GM21529 (cell line): ENCODE measurements around the gene CHKA.

Source experiments
- ATAC-seq: cut with Tn5 transposase; IDR thresholded peaks from one replicate; pipeline ENCODE4 v1.9.1; 2021; ENCODE audit not compliant: unreplicated experiment

CHKA gene

DNA sequence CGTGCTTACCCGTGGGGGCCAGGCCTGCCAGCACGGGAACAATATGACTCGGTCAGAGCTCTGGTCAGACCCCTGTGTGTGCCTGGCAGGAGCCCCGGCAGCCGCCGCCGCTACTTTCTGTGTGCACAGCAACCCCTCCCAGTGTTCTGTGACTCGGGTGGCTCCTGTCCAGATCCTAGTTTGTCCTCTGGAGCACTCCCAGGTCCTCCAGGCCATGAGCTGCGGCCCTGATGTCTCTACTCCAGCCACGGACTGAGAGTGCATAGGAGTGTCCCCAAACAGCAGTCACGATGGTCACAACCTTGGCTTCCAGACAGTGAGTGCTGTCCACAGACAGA lies 87.5 kb downstream of the CHKA start:
- ATAC-seq, result no peak

GRCh38 chr11:68032997-68033707 lies 88.0 kb downstream of the CHKA start:
- ATAC-seq, result no peak

DNA sequence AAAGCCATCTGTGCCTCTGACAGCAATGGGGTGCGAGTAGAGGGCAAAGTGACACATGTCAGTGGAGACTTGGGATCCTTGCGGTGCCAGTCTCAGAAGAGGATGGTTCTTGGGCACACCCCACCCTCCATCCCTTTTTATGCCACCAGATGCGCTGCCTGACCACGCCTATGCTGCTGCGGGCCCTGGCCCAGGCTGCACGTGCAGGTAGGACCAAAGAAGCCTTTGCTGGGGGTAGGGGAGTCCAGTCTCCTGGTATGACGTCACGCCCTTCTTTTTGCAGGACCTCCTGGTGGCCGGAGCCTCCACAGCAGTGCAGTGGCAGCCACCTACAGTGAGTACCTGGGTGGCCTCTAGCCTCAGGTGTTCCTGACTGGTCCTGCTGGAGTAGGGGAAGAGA lies 89.2 kb downstream of the CHKA start:
- ATAC-seq, result no peak

GRCh38 chr11:68031144-68031464 lies 90.1 kb downstream of the CHKA start:
- no peak for ATAC-seq

GRCh38 chr11:68030318-68031143 lies 90.7 kb downstream of the CHKA start, which contains the start of gene NDUFS8:
TSS of gene NDUFS8 (plus strand) at chr11:68030681. CDS start at chr11:68032152, 1,471 bp downstream.
- ATAC-seq, result peak; percentile 93

GRCh38 chr11:68028802-68029545 lies 92.2 kb downstream of the CHKA start:
- ATAC-seq, result no peak

DNA sequence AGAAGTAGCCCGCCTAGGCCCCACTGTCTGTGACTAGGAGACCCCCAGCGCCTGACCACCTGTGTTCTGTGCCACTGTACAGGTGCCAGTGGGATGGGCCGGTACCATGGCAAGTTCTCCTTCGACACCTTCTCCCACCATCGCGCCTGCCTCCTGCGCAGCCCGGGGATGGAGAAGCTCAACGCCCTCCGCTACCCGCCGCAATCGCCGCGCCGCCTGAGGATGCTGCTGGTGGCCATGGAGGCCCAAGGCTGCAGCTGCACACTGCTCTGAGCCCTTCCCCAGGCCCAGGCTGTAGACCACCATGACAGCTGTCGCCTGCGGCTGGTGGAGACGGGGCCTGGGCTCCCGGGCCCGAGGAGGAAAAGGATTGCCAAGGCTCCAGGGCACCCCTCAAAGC lies 93.5 kb downstream of the CHKA start:
- no peak for ATAC-seq

DNA sequence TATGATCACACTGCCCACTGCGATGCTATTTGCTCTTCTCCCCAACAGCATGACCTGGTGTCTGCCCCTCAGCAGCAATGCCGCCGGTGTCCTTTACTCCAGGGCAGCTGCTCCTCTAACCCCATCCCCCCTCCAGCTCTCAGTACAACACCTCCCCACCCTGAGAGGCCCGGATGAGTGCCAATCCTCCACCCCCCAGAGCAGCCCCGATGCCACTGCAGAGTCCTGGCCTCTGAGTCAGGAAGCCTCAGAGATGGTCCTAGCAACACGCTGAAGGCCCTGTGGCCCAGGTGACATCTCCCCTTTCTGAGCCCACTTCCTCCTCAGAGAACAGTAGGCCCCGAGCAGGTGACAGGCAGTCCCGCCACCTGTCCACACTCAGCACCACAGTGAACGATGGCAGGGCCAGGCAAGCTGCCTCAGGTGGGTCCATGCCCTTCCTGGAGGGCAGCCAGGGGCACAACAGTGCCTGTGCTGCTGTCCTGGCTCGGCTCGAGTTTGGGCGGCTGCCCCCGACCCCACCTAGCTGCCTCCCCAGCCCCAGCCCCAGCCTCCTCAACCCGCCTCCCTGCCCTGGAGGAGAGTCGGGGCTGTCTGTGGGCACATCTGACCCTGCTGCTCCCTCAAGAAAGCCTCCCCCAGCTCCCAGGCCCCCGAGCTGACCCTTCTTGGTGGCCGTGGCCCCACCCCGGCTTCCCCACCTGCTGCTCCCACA lies 94.6 kb downstream of the CHKA start:
- ATAC-seq, result no peak

DNA sequence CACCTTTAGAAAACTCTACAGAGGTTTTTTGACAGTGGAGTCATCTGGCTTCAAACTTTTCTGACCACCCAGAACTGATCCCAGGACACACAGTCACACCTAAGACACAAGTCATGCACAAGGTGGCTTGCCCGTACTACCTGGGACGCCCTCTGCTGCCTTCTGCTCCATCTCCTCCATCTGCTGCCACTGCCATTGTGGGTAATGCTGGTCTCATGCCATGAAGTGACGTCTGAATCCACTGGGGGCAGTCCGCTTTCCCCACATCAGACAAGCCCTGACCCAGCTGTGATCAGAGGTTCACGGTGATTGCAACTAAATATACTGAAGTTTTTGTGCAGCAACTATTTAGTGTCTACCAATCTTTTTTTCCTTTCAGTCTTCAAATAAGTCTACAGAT lies 96.1 kb downstream of the CHKA start:
- no peak for ATAC-seq

GRCh38 chr11:68024508-68024907 lies 96.7 kb downstream of the CHKA start:
- no peak for ATAC-seq

GRCh38 chr11:68022531-68022930 lies 98.7 kb downstream of the CHKA start:
- ATAC-seq, result no peak

DNA sequence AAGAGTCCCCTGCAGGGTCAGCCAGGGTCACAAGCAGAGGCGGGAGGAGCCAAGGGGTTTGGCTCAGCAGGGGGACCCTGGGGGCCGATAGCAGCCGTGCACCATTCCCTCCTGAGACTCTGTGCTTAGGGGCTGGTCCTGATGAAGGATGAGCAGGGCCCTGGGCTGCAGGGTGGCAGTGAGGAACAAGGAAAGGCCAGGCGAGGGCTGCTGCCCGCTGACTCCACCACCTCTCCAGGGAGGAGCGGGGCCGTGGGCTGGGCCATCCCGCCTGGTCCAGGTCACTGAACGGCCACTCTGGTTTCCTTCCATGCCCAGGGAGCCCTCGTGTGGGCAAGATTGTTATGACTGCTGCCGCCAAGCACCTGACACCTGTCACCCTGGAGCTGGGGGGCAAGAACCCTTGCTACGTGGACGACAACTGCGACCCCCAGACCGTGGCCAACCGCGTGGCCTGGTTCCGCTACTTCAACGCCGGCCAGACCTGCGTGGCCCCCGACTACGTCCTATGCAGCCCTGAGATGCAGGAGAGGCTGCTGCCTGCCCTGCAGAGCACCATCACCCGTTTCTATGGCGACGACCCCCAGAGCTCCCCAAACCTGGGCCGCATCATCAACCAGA lies 99.9 kb downstream of the CHKA start:
- ATAC-seq, result no peak

- ATAC-seq, result no peak
Measured at GRCh38 chr11:68020575-68020974, 100.6 kb downstream of the CHKA start.

GRCh38 chr11:68019486-68019885 lies 101.7 kb downstream of the CHKA start:
- ATAC-seq, result no peak

- no peak for ATAC-seq
Measured at GRCh38 chr11:68018730-68019190, 102.4 kb downstream of the CHKA start.

DNA sequence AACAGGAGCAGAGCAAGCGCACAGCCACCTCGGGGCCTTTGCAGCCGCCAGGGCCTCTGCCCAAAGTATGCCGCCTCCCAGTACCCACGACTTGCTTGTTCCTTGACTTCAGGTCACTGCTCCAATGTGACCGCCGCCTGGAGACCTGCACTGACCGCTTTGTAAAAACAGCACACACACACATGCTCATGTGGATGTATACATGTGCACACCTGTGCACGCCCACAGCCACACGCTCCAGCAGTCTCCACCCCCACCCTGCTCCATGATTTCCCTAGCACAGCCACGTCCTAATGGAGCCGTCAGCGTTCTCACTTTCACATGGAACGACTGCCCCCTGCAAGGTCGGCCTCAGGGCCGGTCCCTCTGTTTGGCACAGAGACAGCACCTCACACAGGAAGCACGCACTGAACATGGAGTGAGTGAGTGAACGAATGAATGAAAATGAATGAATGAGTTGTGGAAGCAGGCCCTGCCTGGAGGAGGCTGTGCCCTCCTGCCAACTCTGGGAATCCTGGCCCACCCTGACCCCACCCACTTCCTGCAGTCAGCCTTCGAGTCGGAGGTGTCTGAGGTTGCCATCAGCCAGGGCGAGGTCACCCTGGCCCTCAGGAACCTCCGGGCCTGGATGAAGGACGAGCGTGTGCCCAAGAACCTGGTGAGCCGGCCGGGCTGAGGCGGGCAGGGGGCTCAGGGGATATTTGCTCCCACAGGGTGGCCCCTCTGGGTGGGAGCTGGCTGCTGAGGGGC lies 103.0 kb downstream of the CHKA start:
- ATAC-seq, result no peak

DNA sequence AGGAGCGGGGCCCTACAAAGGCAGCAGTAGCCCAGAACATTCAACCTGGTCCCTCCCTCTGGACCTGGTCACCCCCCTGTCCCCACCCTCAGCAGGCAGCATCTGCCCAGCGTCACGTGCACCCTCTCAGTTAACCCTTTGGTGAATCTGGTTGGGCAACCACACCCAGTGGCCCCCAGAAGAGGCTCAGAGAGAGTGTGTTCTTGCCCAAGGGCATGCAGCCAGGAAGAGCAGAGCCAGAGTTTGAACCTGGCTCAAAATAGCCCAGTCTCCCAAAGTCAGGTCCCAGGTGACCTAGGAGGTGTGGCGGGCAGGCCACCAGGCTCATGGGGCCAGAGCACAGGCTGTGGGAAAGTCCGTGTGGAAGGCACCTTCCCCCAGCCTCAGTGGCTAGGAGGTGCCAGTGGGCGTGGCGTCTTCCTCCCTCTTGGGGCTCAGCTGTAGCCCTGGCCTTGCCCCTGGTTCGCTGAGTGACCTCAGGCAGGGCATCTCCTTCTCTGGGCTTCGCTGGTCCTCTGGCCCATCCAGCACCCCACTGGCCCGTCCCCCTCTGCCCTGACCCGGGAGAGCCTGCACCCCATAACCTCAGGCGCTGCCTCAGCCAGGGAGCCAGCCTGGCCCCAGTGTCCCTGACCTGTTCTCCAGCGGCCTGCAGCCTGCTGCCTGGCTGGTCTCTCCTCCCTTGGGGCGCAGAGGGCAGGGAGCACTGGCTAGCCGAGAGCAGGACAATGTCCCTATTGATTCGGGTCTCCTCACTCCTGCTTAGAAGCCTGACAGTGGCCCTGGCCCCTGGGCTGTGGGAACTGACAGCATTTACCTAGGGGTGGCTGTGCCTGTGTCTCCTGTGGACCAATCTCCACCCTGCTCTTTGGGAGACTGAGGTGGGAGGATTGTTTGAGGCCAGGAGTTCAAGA lies 104.0 kb downstream of the CHKA start:
- ATAC-seq, result no peak

DNA sequence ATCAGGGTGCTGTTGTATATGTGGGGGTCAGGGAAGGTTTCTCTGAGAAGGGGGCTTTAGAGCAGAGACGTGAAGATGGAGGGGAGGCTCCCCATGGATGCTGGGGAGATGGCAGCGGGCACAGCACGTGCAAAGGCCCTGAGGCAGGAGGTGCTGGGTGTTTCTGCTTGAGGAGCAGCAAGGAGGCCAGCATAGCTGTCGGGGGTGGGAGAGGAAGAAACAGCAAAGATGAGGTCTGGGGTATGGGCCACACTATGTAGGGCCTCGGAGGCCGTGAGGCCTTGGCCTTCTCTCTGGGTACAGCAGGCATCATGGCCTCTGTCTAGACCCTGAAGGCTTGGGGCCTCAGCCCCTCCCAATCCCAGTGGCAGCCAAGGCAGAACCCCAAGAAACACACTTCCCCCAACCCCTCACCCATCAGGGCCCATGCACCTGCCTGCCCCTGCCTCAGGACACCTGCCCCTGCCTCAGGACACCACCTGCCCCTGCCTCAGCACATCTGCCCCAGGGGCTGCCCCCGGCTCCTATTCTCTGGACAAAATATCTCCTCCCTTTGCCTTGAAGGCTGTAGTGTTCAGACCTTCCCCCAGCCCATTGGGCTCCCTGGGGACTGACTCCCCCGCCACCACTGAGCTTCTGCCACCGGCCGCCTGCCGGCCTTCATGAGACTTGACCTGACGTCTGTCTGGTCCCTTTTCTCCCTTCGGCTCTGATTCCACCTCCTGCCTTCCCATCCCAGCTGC lies 104.9 kb downstream of the CHKA start:
- no peak for ATAC-seq
